HG03565 (cell line): ENCODE results near the gene RGS6.

Experiments used
- ATAC-seq: cut with Tn5 transposase; IDR thresholded peaks from one replicate; pipeline ENCODE4 v1.9.1; 2021; ENCODE audit warnings: mild to moderate bottlenecking, moderate library complexity; ENCODE audit not compliant: unreplicated experiment

Gene RGS6

DNA sequence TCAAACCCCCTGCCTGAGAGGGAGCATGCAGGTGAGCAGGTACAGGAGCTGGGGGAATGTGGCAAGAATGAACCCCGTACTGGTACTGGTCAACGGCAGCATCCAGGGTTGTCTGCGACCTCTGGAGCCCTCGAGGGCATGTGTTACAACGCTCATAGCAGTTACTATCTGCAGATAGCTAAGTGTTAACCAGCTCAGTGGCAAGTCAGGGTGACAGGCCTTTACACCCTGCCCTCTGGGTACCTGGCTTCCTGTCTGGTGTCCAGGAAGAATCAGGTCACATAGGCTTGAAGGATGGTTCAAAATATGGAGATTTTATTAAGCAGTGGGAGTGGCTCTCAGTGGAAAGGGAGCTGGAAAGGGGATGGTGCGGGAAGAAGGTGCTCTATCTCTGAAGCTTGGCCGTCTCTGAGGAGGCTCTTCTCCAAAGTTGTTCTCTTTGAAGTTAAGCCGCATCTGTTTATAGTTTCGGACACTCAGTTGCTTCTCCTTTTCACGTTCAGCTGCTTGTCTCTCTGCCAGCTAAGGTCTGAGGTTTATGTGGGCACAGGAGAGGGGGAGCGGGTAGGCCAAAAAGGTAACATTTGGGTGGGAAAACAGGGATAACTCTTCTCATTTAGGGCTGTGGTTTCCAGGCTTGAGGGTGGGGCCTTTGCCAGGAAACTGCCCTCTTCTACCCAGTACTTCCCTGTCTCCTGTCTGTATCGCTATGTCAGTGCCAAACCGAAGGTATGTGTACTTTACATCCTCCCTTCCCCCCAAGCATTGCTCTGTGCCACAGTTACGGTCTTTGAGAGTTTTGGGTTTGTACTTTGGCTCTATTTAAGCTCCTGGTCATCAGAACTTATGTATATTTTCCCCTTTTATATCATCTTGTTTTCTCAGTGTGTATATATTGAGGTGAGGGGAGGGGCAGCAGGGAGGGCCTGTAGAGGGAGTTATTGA is 305.8 kb downstream of the RGS6 start:
- no peak for ATAC-seq

DNA sequence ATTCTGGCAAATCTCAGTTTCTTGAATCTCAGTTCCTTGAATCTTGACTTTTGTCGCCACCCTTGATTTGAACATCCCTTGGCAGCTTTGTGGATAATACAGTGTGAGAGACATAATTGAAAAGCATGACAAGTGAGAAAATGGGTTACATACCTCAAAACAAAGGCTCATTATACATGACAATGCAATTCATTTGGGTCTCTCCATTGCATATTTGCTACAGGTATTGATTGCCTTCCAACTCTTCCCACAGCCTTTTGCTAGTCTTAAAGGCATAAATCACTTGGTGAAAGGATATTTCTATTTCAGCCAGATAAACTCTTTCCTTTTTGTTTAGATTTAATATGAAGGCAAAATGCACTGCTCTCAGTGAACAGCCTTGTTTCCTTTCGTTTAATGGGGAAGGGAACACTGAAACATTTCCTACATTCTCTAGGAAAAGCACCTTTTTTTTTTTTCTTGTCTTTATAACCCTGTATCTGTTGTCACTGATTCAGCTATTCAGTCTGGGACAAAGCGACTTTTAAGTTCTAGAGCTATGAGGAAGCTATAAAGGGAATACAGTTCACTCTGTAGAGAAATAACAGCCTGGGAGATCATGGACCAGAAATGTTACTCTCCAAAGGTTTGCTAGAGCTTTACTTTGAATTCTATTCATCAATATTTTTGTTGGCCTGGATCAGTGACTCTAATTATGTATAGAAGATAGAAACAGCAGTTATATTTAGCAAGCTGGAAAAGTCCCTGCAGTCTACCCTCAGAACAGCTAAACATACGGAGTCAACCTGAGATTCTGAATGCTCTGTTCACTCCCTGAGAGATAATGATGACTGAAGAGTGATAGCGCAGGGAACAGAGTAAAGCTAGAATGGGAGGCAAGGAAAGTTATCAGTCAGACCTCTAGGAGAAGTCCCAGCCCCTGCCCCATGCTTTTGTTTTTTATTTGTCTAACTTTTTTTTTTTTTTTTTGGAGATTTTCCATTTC is 311.4 kb downstream of the RGS6 start:
- ATAC-seq: no peak

DNA sequence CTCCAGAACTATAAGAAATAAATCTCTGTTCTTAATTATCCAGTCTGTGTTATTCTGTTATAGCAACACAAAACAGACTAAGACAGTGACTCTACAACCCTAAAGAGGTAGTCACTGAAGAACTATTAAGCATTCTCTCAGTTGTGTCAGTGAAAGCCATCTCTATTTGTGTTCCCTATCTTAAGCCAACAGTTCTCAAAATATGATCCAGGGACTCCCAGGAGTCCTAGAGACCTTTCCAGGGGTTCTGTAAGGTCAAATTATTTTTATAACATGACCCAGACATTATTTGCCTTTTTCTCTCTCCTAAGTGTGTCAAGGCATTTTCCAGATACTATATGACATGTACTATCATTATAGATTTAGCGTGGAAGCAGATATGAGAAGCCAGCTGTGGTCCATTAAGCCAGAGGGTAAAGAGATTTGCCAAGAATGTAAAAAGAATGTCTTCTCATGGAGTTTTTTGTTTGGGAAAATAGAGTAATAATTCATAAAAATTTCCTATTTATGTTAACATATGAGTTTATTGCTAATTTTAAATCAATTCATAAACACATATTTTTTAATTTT is 315.8 kb downstream of the RGS6 start:
- ATAC-seq: no peak

- ATAC-seq: no peak
Observed at GRCh38 chr14:72253503-72253902, 321.3 kb downstream of the RGS6 start.

DNA sequence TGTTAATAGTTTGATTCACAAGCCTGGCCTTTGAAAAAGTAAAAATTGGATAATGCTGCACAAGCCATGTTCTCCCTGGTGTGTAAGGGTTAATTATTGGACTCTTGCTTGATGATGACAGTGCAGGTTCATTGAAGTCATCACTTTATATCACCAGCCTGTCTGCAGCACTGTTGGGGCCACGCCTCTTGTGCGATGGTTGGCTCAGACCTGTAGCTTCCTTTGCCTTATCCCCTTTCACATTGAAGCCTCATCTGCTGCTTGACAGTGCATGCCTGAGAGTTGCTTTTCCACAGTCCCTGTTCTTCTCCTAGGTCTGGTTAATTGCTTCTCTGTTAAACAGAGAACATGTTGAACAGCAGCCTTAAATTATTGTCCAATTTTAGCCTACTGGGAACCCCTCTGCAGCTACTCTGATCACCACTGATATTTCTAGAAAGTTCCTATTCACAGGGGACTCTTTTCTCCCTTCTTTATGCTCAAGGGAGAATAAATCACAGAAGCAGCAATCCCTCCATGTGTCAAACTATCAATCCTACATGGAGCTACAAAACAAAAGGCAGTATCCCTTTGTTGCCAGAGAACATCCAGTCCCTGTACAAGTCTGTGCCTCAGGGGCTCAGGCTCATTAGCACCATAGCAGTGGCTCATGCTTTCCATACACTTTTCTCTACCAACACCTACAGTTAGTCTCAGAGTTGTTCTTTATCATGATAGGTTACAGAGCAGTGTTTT is 322.1 kb downstream of the RGS6 start:
- ATAC-seq: no peak

GRCh38 chr14:72254937-72255472 is 322.8 kb downstream of the RGS6 start:
- ATAC-seq: no peak

DNA sequence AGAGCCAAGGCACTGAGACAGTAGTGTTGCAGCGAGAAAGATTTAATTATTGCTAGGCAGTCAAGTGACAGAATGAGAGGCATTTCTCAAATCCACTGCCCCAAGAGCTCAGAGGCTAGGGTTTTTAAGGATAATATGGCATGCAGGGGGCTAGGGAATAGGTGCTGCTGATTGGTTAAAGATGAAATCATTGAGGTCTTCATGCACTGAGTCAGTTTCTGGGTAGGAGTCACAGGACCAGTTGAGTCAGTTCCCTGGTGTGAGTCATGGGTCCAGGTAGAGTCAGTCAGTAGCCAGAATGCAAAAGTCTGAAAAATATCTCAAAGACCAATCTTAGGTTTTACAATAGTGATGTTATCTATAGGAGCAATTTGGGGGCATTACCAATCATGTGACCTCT is 323.8 kb downstream of the RGS6 start:
- no peak for ATAC-seq

DNA sequence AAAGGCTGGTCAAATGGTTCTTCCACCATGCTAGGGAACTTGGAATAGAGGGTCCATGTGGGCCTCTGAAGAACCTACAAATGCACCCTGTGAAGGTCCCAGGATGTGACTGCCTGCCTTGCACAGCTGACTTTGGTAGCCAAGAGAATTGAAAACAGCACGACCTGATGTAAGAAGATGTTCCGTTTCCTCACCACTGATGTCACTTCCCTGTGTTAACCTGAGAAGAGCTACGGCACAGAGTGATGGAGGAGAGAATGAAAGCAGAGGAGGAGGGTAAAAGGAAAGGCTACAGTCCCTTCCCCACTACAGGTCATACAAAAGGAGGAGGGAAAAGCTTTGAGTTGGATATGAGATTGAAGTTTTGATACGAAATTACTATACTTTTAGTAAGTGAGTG is 328.8 kb downstream of the RGS6 start:
- no peak for ATAC-seq

GRCh38 chr14:72262771-72263170 is 330.5 kb downstream of the RGS6 start:
- no peak for ATAC-seq

DNA sequence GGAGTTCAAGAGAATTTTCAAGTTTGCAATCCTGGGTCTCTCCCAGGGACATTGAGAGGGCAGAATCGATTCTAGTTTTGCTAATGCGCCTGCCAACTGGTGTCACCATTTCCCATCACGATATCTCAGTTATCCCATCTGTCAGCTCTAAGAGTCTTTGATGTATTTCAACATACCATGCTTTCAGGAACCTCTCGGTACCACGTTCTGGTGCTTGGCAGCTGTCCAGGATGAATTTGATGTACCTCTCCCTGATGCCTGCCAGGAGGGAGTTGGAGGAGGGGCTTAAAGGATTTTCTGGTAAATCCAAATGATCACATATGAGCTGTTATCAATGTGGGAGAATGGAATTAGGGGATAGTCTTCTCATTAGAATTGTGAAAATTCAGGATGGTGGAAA is 332.5 kb downstream of the RGS6 start:
- ATAC-seq: no peak

DNA sequence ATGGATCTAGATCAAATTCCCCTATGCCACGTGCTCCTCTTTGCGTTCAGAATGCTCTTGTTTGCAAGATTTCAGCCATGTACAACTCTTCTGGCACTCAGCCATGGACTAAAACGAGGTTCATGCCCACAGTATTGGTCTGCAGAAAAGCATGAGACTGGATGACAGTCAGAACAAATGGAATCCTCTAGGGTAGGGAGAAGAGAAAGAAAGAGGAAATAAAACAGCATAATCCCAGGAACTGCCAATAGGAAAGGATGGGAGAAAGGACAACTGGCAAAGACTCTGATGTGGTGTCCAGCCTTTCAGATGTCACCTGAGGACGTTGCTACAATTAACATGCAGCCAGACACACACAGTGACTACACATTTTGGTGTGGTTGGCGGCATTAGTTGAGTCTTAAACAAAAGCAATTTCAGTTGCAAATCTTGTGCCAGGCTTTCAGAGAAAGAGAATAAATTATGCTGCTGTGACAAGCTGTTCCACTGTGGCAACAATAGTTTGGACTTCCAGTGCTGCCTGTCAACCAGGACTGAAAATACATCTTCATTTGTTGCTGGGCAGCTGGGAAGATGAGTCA is 338.0 kb downstream of the RGS6 start:
- ATAC-seq: no peak

- no peak for ATAC-seq
Observed at GRCh38 chr14:72270749-72271148, 338.5 kb downstream of the RGS6 start.

DNA sequence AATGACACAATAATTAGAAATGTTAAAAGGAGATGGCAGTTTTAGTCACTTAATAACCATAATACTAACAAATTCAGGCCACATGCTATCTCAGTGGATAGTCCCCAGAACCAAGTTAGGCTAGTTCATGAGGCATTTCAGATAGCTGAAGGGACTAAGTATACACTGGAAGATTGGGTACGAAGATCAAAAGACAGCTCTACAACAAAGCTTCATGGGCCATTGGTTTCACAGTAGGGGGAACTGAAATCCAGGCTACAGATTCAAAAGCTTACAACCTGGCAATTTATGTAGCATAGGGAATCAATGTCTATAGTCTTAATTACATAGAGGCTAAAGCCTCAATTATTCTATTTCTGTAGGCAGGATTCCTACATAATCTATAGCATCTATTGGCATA is 343.0 kb downstream of the RGS6 start:
- no peak for ATAC-seq

- ATAC-seq: no peak
Observed at GRCh38 chr14:72278316-72278715, 346.1 kb downstream of the RGS6 start.

- no peak for ATAC-seq
Observed at GRCh38 chr14:72284176-72284575, 351.9 kb downstream of the RGS6 start.

DNA sequence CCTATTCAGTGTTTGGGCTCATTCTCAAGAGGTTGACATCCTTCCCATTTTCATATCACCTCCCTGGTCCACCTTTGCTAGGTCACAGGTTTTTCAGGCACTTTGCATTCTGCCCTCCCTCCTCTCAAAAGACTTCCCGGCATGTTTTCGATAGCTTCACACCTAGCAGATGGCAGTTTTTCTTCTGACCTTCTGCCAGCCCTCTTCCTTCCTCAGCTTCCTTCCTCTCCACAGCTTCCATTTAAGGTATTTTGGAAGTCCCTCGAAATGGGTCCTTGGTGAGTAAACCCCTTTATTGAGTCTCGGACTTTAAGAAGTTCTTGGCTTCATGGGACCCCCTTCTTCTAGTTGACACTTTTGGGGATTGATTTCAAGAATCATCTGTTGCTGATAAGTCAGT is 358.0 kb downstream of the RGS6 start:
- ATAC-seq: no peak

GRCh38 chr14:72291908-72292688 is 359.9 kb downstream of the RGS6 start:
- no peak for ATAC-seq

GRCh38 chr14:72292689-72293024 is 360.4 kb downstream of the RGS6 start:
- ATAC-seq: no peak

- no peak for ATAC-seq
Observed at GRCh38 chr14:72301352-72301751, 369.1 kb downstream of the RGS6 start.
